GM18951 (cell line): ENCODE results near the gene GTSE1.
"Not testable (repeated sequence)": the region's sequence is repeated elsewhere in the genome, so short reads cannot be mapped to it uniquely, and the experiment has no call there.

Source experiments
- POLR2A ChIP-seq: IDR thresholded peaks from 4 replicates; pipeline ENCODE4 v1.6.1; 2011; ENCODE audit warnings: mild to moderate bottlenecking; ENCODE audit not compliant: insufficient read length, insufficient read depth; ENCODE audit errors: extremely low read depth
- in situ Hi-C: fragments of 300-500 bp; cut with MboI; formaldehyde crosslinking; loops from one replicate; pipeline ENCODE4 v1.12.0; 2022; ENCODE audit warnings: low sequenced_read_pairs, mixed read lengths, inconsistent platforms; ENCODE audit not compliant: unreplicated experiment

Gene GTSE1

GRCh38 chr22:46294784-46295183 lies 1.9 kb upstream of the GTSE1 start:
- in situ Hi-C loops = loop anchor here (10.0 kb wide), 1 partner anchor 150 kb away; no protein-coding TSS in a partner anchor
- no peak for TF ChIP-seq POLR2A

GRCh38 chr22:46295277-46295971 lies 1.2 kb upstream of the GTSE1 start:
- in situ Hi-C loops = loop anchor here (10.0 kb wide), 1 partner anchor 151 kb away; no protein-coding TSS in a partner anchor
- TF ChIP-seq POLR2A = no peak

- in situ Hi-C loops = loop anchor here (10.0 kb wide), 1 partner anchor 152 kb away; no protein-coding TSS in a partner anchor
These were observed 612 bp downstream of the GTSE1 start for GRCh38 chr22:46297151-46297812.

DNA sequence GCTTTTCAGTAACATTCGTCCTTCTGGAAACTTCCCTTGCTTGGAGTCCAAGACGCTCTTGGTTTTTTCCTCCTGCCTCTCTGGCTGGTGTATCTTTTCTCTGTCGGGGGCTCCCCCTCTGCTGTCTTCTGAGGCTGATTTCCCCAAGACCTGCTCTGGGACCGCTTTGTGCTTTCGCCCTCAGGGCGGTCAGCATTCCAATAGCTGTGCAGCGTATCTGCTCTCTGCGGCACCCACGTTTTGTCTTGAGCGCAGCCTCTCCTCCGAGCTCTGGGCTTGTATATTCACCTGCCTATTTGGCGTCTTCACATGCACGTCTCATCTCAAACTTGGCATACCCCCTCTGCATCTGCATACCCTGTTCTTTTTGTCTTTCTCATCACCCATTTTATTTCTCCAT lies 2.4 kb downstream of the GTSE1 start:
- TF ChIP-seq POLR2A = no peak
- in situ Hi-C loops = loop anchor here (10.0 kb wide), 1 partner anchor 154 kb away; no protein-coding TSS in a partner anchor

More at GRCh38 chr22:46297151-46297812, 612 bp downstream of the GTSE1 start:
- TF ChIP-seq POLR2A = no peak

DNA sequence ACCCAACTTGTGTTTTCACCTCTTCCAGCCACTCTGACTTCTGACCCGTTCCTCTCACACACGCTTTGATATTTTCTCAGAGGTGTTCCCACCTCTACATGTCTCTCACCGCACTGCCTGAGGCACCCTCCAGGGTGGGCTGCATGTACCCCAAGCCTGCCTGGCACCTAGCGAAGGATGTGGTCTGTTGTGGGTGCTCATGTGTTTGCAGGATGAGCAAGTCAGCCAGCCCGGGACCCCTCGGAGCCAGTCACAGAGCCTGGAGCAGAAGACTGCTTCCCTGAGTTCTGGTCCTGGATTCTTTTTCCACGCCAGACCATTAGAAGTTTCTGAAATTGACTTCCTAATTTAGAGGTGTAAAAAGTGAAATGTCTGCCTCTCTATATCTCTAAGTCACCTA lies 3.8 kb downstream of the GTSE1 start:
- no peak for TF ChIP-seq POLR2A
- in situ Hi-C loops = loop anchor here (10.0 kb wide), 2 partner anchors 176 to 316 kb away; no protein-coding TSS in a partner anchor

DNA sequence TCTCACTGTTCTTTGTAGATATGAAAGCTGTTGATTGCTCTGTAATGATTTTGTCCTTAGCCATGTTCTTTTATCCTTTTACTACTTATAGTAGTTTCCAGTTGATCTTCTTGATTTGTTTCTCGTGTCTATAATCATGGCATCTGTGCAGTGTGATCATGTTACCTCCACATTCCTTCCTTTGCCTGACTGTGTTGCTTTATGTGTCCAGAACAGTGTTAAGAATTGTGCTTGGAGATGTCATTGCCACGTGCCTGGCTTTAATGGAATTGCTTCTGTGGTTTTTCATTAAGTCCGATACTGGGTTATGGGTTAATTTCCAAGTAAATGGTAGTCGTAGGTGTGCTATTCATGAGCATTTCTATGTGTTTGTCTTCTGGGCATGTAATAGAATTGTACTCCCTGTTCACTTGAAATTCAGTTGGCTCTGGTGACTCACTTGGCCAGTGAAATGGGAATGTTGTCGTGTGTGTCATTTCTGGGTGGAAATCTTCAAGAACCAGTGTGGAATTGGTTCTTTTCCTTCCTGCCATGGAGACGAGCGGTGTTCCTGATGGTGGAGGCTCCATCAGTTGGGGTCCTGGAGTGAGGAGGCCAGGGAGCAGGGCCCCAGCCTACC lies 6.8 kb downstream of the GTSE1 start:
- TF ChIP-seq POLR2A = no peak
- in situ Hi-C loops = loop anchor here (10.0 kb wide), 2 partner anchors 179 to 319 kb away; no protein-coding TSS in a partner anchor

GRCh38 chr22:46308283-46308988 lies 11.8 kb downstream of the GTSE1 start:
- in situ Hi-C loops = loop anchor here (10.0 kb wide), 2 partner anchors 184 to 324 kb away; no protein-coding TSS in a partner anchor
- no peak for TF ChIP-seq POLR2A

DNA sequence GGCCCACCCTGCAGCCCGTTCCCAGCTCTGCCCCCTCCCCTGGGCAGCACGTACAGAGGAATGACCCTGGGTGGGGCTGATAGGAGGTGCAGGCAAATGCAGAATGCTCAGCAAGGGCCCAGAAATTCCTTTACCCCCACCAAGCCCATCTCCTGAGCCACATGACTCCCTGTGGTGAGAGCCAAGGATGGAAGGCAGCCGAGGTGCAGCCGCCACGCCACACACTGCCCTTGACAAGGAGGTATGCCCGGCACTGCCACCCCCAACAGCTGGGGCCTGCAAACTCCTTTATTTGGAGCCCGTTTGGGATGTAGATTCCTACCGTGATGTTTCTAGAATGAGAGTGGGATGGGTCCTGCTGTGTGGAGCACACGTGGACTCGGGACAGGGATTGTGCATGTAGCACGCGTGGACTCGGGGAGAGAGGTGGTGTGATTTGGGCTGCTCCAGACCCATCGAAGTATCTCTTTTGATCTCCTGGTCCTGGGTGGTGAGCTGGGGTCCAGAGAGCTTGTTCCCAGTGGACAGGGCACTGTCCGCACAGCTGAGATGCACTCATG lies 12.9 kb downstream of the GTSE1 start:
- TF ChIP-seq POLR2A = no peak
- in situ Hi-C loops = loop anchor here (10.0 kb wide), 2 partner anchors 185 to 325 kb away; no protein-coding TSS in a partner anchor

- in situ Hi-C loops = no loop called here
These were observed 15.4 kb downstream of the GTSE1 start for GRCh38 chr22:46312056-46312455.

GRCh38 chr22:46312848-46313247 lies 16.2 kb downstream of the GTSE1 start:
- in situ Hi-C loops = not testable (repeated sequence)

More at GRCh38 chr22:46312056-46312455, 15.4 kb downstream of the GTSE1 start:
- TF ChIP-seq POLR2A = no peak

- in situ Hi-C loops = no loop called here
- no peak for TF ChIP-seq POLR2A
These were observed 19.3 kb downstream of the GTSE1 start for GRCh38 chr22:46315976-46316375.

GRCh38 chr22:46317646-46318045 lies 21.0 kb downstream of the GTSE1 start:
- in situ Hi-C loops = no loop called here
- no peak for TF ChIP-seq POLR2A
